ENCODE data around the gene CDK13. TPM values are rescaled to one million over a fixed set of nuclear protein-coding genes. Genes with fewer than 3 reads are reported as not detected.
A peak's percentile ranks its signal among the peaks of the same experiment; 100 is the strongest.

Gene CDK13
- total and polyA plus RNA-seq, 9 of the 15 experiments (the other 6 are each of a cell fraction or from before 2014, with no cell fraction given) = 9.8 to 46.1 (median 32.4) TPM

DNA sequence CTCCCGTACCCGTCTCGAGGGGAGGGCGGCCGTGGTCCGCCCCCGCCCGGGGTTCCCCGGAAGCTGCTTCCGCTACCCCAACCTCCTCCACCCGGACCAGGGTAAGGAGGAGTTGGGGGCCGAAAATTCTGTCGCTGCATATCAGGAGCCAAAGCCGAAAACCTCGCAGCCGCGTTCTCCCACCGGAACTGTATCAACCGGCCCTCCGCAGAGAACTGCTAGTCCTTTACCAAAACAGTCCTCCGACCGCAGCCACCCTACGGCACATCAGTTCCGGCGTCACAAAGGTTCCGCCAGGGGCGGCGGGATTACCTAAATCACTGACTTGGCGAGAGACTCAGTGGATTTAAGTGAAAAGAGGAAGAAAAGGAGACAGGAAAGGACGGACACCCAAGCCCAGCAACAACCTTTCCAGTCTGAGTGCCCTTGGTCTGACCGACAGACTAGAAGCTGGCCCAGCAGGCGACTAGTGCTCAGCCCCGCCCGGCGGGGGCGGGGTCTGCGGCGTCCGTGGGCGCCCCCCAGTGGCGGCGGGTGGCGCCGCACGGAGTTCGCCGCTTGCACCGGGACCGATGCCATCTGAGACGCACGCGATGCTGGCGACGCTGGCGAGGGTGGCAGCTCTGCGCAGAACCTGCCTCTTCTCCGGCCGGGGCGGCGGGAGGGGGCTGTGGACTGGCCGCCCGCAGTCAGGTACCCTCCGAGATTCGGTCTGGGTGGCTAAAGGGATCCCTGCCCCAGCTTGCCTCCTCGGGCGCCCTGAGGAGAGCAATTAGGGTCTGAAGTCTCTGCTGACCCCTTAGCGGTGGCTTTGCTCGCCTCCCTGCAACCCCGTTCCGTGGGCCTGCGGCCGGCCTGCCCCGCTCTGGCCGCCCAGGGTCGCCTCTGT, 184.6 kb downstream of the CDK13 start, which contains the start of the genes MPLKIP and SUGCT (continued):
- TF ChIP-seq, protein P1, sequence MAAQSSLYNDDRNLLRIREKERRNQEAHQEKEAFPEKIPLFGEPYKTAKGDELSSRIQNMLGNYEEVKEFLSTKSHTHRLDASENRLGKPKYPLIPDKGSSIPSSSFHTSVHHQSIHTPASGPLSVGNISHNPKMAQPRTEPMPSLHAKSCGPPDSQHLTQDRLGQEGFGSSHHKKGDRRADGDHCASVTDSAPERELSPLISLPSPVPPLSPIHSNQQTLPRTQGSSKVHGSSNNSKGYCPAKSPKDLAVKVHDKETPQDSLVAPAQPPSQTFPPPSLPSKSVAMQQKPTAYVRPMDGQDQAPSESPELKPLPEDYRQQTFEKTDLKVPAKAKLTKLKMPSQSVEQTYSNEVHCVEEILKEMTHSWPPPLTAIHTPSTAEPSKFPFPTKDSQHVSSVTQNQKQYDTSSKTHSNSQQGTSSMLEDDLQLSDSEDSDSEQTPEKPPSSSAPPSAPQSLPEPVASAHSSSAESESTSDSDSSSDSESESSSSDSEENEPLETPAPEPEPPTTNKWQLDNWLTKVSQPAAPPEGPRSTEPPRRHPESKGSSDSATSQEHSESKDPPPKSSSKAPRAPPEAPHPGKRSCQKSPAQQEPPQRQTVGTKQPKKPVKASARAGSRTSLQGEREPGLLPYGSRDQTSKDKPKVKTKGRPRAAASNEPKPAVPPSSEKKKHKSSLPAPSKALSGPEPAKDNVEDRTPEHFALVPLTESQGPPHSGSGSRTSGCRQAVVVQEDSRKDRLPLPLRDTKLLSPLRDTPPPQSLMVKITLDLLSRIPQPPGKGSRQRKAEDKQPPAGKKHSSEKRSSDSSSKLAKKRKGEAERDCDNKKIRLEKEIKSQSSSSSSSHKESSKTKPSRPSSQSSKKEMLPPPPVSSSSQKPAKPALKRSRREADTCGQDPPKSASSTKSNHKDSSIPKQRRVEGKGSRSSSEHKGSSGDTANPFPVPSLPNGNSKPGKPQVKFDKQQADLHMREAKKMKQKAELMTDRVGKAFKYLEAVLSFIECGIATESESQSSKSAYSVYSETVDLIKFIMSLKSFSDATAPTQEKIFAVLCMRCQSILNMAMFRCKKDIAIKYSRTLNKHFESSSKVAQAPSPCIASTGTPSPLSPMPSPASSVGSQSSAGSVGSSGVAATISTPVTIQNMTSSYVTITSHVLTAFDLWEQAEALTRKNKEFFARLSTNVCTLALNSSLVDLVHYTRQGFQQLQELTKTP (IDR thresholded peaks at IDR 0.05; ENCODE audit: low read depth in 1 of 2, partially characterized antibody in 2 of 2) = peak; percentile 54 to 65
- TF ChIP-seq DIDO1 (tag; IDR thresholded peaks at IDR 0.05; ENCODE audit: low read depth) = peak; percentile 95
- TF ChIP-seq ZNF431 (CRISPR knock-in tag; IDR thresholded peaks at IDR 0.05) = peak; percentile 70; the same call in 1 of the 2 replicates
- no peak for TF ChIP-seq IFI16 (CRISPR knock-in tag; IDR thresholded peaks at IDR 0.05)
- no peak for TF ChIP-seq RFX1 (IDR thresholded peaks at IDR 0.05)
